GM12878 (cell line): Measurements from ENCODE around the gene NXPH1. TPM values are rescaled to one million over a fixed set of nuclear protein-coding genes. Genes with fewer than 3 reads are reported as not detected.

Experiments used
- ATAC-seq: fragments of 200-7000 bp; cut with Tn5 transposase; 3 replicates; pipeline ENCODE4 v1.9.1; 2020; ENCODE audit warnings: mild to moderate bottlenecking, moderate library complexity
- BruUV-seq: library from RNA; stranded (reverse); fragments of 400-500 nt; replicated peaks from 2 replicates; lab custom pipeline; 2021; lab: Mats Ljungman, UMichigan
- CTCF ChIA-PET: fragments of 300-600 bp; sonication (Branson Sonifier 250); formaldehyde crosslinking; extraction: SDS; loops from one replicate; lab custom pipeline; 2021; ENCODE audit warnings: inconsistent platforms; lab: Yijun Ruan, JAX
- POLR2A ChIA-PET: fragments of 350-600 bp; formaldehyde crosslinking; extraction: SDS; loops from one replicate; lab custom pipeline; 2021; ENCODE audit warnings: inconsistent platforms; lab: Charles Lee
- RAD21 ChIA-PET: fragments of 300-600 bp; sonication (Branson Sonifier 250); formaldehyde crosslinking; loops from one replicate; lab custom pipeline; 2023; ENCODE audit warnings: antibody characterized with exemption; ENCODE audit not compliant: unreplicated experiment; lab: Charles Lee
- SMC1A ChIA-PET: fragments of 300-600 bp; sonication (Branson Sonifier 250); formaldehyde crosslinking; loops from one replicate; lab custom pipeline; 2023; ENCODE audit not compliant: unreplicated experiment, uncharacterized antibody; lab: Charles Lee
- DNase-seq: peaks from one replicate; pipeline ENCODE4 v3.0.0-alpha.2; 2011; ENCODE audit warnings: low read depth, low spot score
- FAIRE-seq: peaks from 3 replicates; lab custom pipeline; 2011; peaks lifted over from hg19 to GRCh38; lab: Jason Lieb, UNC
- H2AFZ ChIP-seq: 2 replicates; pipeline ENCODE4 v1.6.0; 2011; ENCODE audit warnings: low read depth, low read length, control low read depth; ENCODE audit not compliant: control insufficient read depth
- H3K27ac ChIP-seq: 2 replicates; pipeline ENCODE4 v1.5.1; 2011; ENCODE audit warnings: control low read depth; ENCODE audit not compliant: control insufficient read depth, insufficient read depth
- H3K27me3 ChIP-seq, 2 experiments: replicated peaks in 1 of 2; 2 replicates each; pipeline versions ENCODE4 v1.6.0 to v1.6.1; 2011; ENCODE audit warnings: low read length in 1 of 2; ENCODE audit not compliant: control insufficient read depth in 2 of 2, insufficient read depth in 2 of 2
- H3K36me3 ChIP-seq, 2 experiments: 2 replicates each; pipeline ENCODE4 v1.5.1; 2011; ENCODE audit warnings: low read length in 1 of 2; ENCODE audit not compliant: control insufficient read depth in 2 of 2, insufficient read depth in 2 of 2
- H3K4me1 ChIP-seq: 2 replicates; pipeline ENCODE4 v1.6.1; 2011; ENCODE audit warnings: mild to moderate bottlenecking, low read length, moderate library complexity, mixed read lengths; ENCODE audit not compliant: control insufficient read depth, insufficient read depth
- H3K4me2 ChIP-seq: 2 replicates; pipeline ENCODE4 v1.6.0; 2011; ENCODE audit warnings: control low read depth; ENCODE audit not compliant: control insufficient read depth, insufficient read depth
- H3K4me3 ChIP-seq: fragments of 200-600 bp; sonication (generic); 2 replicates; pipeline ENCODE4 v1.5.1; 2016
- H3K79me2 ChIP-seq: 2 replicates; pipeline ENCODE4 v1.6.0; 2011; ENCODE audit warnings: low read length; ENCODE audit not compliant: control insufficient read depth, insufficient read depth
- H3K9ac ChIP-seq: 2 replicates; pipeline ENCODE4 v1.8.0; 2011; ENCODE audit warnings: low read length, control low read depth, mixed read lengths; ENCODE audit not compliant: control insufficient read depth, insufficient read depth
- H3K9me3 ChIP-seq: replicated peaks from 3 replicates; pipeline ENCODE4 v1.5.1; 2011; ENCODE audit warnings: mild to moderate bottlenecking, low read length; ENCODE audit not compliant: control insufficient read depth, insufficient read depth
- H4K20me1 ChIP-seq: 2 replicates; pipeline ENCODE4 v1.6.0; 2011; ENCODE audit not compliant: control insufficient read depth, insufficient read depth
- NFYB ChIP-seq: IDR thresholded peaks from 2 replicates; pipeline ENCODE4 v1.6.1; 2011; ENCODE audit warnings: low read depth, mild to moderate bottlenecking, low read length, improper control_type of control experiment, moderate library complexity; ENCODE audit not compliant: insufficient read depth
- WGBS: methylation state at CpG from one replicate; pipeline ENCODE4 v1.1.6; 2016; ENCODE audit warnings: low lambda C conversion rate; ENCODE audit not compliant: insufficient replicate concordance, insufficient coverage; ENCODE audit errors: missing lambda C conversion rate; 5-methylcytosine and 5-hydroxymethylcytosine counted together
- in situ Hi-C: fragments of 300-500 bp; cut with MboI; formaldehyde crosslinking; loops from 9 replicates; pipeline ENCODE4 v1.14.3; 2018; ENCODE audit warnings: mixed read lengths
- intact Hi-C: fragments of 100-400 bp; cut with micrococcal nuclease; formaldehyde crosslinking; loops from one replicate; pipeline ENCODE4 v1.14.2; 2022; ENCODE audit not compliant: unreplicated experiment
- polyA plus RNA-seq, 11 experiments: library from polyadenylated mRNA; depleted of rRNA in 4 of 11; unstranded in 6 of 11; stranded (reverse) in 5 of 11; fragments of >200 nt; fragmentation: Nextera tagmentation in 4 of 11; fragmentation: Illumina TruSeq in 1 of 11; extraction: Ambion mirVana in 4 of 11; extraction: Trizol in 1 of 11; gene quantifications; 1 replicate in 1 of 11; 2 replicates in 10 of 11; pipeline versions ENCODE4 v1.2.1 to v1.2.3, GENCODE V29; 2011 to 2016; ENCODE audit warnings: inconsistent platforms in 2 of 11, missing spikeins in 2 of 11, low read depth in 1 of 11
- total RNA-seq, 4 experiments: library from RNA; depleted of rRNA in 3 of 4; stranded (reverse); fragments of >200 nt in 3 of 4; fragmentation: Illumina TruSeq in 1 of 4; extraction: Trizol in 1 of 4; gene quantifications; 2 replicates each; pipeline versions ENCODE4 v1.2.1 to v1.2.3, GENCODE V29; 2013 to 2021
- TF ChIP-seq, protein P1 (sequence below): fragments of 450-650 bp; formaldehyde crosslinking; IDR thresholded peaks from 2 replicates; pipeline ENCODE4 v1.5.0; 2022; ENCODE audit warnings: mild to moderate bottlenecking, missing genetic modification characterization

Gene NXPH1
- total and polyA plus RNA-seq, 10 of the 15 experiments (the other 5 are each of a cell fraction or from before 2014, with no cell fraction given), result 0.06 to 0.34 TPM; not detected in 8

DNA sequence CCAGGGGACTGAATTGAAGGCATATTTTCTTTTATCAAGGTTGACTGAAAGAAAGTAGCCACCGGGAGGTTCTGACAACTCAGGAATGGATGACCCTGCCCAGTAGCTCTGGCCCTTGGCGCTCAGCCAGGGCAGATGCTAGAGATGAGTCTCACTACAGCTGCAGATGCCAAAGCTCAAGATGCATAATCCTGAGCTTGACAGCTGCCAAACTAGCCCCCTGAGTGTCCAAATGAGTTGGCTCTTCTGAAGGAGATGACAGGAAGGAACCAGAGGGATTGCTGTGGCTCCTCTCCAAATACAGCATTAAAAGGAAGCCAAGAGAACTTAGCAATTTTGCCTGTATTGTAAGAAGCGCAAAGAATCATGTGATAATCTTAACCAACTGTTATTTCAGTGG lies 78.4 kb downstream of the NXPH1 start:
- no peaks in the 10 kb centered on the region for H3K9me3 ChIP-seq
- H3K4me3 ChIP-seq, result no peak overlapping the region
- no peak for TF ChIP-seq NFYB
- TF ChIP-seq, protein P1, sequence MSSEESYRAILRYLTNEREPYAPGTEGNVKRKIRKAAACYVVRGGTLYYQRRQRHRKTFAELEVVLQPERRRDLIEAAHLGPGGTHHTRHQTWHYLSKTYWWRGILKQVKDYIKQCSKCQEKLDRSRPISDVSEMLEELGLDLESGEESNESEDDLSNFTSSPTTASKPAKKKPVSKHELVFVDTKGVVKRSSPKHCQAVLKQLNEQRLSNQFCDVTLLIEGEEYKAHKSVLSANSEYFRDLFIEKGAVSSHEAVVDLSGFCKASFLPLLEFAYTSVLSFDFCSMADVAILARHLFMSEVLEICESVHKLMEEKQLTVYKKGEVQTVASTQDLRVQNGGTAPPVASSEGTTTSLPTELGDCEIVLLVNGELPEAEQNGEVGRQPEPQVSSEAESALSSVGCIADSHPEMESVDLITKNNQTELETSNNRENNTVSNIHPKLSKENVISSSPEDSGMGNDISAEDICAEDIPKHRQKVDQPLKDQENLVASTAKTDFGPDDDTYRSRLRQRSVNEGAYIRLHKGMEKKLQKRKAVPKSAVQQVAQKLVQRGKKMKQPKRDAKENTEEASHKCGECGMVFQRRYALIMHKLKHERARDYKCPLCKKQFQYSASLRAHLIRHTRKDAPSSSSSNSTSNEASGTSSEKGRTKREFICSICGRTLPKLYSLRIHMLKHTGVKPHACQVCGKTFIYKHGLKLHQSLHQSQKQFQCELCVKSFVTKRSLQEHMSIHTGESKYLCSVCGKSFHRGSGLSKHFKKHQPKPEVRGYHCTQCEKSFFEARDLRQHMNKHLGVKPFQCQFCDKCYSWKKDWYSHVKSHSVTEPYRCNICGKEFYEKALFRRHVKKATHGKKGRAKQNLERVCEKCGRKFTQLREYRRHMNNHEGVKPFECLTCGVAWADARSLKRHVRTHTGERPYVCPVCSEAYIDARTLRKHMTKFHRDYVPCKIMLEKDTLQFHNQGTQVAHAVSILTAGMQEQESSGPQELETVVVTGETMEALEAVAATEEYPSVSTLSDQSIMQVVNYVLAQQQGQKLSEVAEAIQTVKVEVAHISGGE (CRISPR knock-in tag), result no peak
- no peaks in the 10 kb centered on the region for H3K36me3 ChIP-seq
- ChIA-PET SMC1A (no interaction called here), RAD21 (no interaction called here), CTCF (no interaction called here), POLR2A (no interaction called here)
- DNase-seq (no peak), FAIRE-seq (no peak), ATAC-seq (no peak)
- intact Hi-C loops (no loop called here), in situ Hi-C loops (no loop called here)
- no TSS peak for BruUV-seq
- no peaks in the 10 kb centered on the region for H3K79me2 ChIP-seq
- no peak overlapping the region for H3K4me2 ChIP-seq
- WGBS, result 15% methylated on average over 3 of the region's 3 CpGs
- no peaks in the 10 kb centered on the region for H3K4me1 ChIP-seq
- no peak overlapping the region for H2AFZ ChIP-seq
- H4K20me1 ChIP-seq, result no peaks in the 10 kb centered on the region
- H3K9ac ChIP-seq, result no peak overlapping the region
- no peaks in the 10 kb centered on the region for H3K27me3 ChIP-seq
- no peak overlapping the region for H3K27ac ChIP-seq
